NK-92 treated with Interleukin-12 subunit alpha and Interleukin-12 subunit beta, amount 100 ng/mL, for 24 hours (cell line): ENCODE data around the gene TEX35.
A peak's percentile ranks its signal among the peaks of the same experiment; 100 is the strongest.

Experiments
- DNase-seq: peaks from one replicate; lab custom pipeline; 2025; lab: John Stamatoyannopoulos, UW

Gene TEX35

DNA sequence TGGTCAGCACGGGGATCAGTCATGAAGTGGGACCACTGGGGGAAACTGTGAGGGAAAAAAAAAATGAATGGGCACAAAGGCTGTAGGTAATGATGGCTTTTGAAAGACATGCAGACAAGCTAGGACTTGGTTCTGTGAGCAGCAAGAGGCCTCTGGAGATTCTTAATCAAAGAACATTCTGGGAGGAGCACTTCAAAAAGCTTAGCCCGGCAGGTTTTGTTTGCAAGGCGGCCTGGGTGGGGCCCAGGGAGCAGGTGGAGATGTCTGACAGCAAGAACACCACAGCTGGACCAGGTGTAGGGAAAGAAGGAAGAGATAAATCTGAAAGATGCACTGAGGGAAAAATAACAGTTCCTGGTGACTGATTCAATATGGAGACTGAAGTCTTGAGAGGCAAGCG lies 6.0 kb downstream of the TEX35 start:
- DNase-seq: no peak

DNA sequence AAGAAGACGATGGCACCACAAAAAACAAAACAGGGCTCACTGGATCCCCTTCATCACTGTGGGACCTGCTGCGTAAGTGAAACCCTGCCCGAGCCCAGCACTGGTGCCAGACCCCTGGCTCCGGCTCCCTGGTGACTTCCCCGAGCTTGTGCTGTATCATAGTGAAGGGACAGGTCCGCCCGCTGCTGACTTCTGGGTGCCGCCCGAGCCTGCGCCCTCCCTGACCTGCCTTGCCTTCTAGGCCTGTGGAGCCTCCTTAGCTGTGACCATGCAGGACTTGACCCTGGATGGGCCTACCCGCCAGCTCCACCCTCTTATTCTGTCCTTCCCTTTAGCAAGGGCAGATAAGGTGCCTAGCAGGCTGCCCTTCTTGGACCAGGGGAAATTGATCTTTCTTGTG lies 7.9 kb downstream of the TEX35 start:
- DNase-seq: no peak

DNA sequence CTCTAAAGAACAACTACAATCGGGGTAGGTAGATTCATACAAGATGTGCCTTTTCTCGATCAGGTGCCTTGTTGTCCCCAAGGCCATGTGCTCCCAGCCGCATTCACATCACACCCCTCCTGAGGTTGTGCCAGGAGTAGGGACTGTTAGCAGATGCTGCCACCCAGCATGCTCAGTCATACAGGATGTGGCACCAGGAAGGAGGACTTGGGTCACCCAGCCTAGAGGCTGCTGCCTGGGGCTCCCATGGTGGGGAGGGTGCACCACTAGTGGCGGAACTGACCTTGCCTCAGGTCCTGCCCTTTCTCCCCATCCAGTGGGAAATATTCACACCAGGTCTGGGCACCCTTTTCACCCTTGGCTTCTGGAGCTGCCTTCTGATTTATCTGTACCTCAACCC lies 8.3 kb downstream of the TEX35 start:
- DNase-seq: no peak

DNA sequence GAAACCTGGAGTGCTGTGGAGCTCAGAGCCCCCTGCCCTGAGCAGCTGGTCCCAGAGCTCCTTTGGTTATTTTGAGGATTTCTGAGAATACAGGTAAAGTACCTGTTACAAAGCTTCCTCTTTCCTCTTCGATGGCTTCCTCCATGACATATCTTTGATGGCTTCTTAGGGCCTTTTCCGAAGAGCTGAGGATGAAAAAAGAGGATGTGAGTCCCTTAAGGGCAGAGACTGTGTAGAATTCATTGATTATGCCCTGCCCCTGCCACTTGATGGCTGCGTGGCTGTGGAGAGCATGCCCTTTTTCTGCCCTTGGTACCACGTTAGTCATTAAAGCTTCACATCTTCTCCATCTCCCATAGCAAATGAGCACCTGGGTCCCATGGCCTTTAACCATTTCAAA lies 14.2 kb downstream of the TEX35 start:
- no peak for DNase-seq

DNA sequence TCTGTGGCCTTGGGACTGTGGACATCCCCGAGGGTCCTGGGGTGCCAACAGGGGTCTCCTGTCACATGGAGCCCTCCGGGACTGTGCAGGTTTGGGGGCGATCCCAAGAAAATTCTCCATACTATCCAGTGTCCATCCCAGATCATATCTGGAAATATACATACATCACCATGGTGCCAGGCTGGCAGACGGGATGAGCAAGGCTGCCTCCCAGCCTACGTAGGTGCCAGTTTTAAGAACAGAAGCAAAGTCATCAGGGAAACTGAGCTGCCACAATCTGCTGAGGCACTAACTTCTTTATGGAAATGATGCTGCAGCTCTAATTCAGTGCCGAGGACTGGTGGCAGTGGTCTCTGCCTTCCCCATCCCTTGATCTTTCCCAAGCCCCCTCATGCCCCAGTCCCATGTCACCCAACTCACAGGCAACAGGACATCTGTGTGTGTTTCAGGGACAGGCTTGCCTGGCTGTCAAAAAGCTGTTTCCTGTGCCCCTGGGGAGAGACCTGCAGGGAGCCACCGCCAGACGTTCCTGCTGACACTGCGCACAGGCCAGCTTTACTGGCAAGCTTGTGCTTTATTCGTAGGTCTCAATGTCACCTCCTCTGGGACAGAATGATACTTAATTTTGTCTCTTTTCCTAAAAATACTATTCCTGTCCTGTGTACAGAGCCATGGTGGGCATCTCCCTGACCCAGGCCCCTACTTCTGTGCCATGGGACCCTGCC lies 15.5 kb downstream of the TEX35 start:
- no peak for DNase-seq

DNA sequence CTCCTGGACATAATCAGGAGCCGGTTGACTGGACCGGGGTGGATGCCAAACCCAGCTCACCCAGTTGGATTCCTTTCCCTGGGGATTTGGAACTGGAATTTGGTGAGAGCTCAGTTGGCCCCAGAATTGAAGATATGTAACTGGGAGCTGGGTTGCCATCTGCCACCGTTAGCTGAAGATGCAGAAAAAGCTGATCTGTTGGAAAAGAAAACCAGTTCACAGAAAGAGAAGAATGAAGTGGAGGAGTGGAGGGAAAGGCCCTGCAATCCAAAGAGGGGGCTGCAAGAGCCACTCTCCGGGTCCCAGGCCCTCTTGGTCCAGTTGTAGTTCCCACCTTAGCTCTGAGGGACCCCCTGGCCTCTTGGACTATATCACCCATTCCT lies 16.0 kb downstream of the TEX35 start:
- no peak for DNase-seq

DNA sequence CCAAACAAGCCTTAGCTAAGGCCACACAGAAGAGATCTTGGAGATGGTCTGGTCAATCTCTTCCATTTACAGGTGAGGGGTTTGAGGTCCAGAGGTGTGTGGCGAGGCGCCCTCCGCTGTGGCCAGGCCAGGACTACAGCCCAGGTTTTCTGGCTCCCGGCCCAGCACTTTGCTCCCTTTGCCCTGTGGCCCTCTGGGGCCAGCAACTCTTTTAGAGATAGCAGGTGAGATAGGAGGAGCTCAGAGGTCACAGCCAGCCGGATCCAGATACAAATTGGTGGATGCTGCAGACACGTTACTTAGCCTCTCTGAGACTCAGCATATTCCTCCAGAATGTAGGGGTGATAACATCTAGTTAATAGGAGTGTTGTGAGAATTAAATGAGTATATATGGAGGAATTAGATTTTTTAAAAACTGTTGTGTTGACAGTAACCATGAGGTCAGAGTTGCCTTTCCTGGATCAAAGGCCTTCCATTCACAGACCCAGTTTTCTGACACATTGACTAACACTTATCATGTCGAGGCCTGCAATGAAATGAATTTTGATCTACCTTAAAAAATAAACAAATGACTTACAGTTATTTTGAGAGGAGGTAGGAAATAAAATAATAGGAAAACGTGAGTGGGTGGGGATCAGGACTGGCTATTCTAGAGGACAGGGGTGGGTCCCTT lies 16.6 kb downstream of the TEX35 start:
- DNase-seq: no peak

DNA sequence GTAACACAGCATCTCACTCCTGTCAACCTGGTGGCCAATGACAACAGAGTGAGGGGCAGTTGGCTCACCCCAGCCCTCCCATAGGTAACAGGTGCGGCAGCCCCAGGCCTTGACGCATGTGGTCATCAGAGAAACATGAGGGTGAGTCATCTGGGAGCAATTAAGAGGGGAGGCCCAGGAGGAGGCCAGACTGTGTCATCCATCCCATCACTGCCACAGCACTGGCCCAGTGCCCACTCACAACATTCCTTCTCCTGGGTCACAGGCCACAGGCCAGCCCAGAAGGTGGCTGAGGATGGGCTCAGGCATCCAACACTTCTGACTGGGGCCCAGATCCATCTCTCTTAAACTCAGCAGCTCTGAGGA lies 17.1 kb downstream of the TEX35 start:
- no peak for DNase-seq

DNA sequence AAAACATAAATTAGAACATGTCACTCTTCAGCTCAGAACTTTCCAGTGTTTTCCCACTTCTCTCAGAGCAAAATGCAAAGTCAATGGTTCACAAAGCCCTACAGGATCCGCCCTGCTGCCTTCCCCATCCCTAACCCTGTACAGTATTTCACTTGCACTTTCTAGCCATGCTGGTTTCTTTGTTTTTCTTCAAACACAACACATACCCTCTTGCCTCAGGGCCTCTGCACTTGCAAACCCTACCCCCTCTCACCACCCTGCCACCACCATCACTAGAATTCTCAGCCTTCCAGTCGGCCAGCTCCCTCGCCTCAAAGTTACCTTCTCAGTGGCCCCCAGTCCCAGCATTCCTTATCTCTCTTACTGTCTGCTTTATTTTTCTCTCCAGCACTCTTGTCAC lies 17.6 kb downstream of the TEX35 start:
- no peak for DNase-seq

DNA sequence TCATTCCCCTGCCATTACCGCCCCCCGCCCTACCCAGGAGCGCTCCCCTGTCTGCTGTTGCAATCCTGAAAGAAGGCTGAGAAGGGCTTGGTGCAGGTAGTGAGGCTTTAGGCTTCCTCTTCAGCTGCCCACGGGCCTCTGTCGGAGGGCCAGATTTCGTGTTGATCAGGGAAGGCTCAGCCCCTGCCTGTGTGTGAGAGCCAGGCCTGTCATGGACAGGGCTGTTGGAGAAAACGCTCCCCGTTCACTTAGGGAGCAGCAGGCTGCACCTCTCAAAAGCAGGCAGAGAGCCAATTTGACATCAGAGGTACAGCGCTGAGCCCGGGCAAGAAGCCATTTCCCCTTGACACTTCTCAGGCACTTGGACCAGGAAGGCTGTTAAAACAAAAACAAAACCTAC lies 19.0 kb downstream of the TEX35 start:
- DNase-seq: no peak

DNA sequence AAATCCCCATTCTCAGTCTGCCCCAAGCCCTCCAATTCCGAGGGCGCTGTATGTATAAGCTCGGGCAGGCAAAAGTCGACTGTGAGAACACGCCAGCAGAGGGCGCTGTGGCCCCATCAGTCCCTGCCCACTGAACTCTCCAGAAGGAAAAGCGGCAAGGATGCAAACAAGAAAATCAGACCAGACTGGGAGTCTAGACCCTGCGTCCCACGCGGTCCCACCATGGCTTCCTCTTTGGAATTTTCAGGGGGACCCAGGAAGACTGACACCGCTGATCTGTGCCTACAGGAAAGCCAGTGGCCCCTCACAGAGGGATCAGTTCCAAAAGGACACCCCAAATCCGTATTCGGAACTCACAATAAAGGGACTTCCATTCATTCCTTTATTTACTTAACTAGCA lies 19.5 kb downstream of the TEX35 start:
- DNase-seq: peak; percentile 26

DNA sequence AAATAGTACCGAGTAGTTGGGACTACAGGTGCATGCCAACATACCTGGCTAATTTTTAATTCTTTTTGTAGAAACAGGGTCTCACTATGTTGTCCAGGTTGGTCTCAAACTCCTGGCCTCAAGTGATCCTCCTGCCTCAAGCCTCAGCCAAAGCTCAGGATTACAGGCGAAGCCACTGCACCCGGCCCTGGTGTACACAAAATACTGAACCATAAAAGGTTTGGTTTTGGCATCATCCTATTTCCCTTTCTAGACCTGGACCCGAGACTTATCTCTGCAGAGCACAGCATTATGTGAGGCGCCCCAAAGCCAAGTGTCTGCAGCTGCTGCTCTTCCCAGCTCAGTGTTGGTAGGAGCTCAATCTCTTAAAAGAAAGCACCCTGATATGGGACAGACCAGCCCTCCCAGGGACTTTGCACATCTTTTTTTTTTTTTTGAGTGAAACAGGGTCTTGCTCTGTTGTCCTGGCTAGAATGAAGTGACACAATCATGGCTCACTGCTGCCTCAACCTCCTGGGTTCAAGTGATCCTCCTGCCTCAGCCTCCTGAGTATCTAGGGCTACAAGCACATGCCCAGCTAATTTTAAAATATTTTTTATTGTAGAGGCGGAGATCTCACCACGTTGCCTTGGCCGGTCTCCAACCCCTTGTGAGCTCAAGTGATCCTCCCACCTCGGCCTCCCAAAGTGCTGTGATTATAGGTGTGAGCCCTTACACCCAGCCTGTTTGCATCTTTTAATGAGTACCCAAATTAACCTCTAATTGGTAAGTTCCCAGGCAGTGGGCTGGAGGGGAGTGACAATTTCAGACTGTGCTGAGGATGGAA lies 20.4 kb downstream of the TEX35 start:
- DNase-seq: no peak

DNA sequence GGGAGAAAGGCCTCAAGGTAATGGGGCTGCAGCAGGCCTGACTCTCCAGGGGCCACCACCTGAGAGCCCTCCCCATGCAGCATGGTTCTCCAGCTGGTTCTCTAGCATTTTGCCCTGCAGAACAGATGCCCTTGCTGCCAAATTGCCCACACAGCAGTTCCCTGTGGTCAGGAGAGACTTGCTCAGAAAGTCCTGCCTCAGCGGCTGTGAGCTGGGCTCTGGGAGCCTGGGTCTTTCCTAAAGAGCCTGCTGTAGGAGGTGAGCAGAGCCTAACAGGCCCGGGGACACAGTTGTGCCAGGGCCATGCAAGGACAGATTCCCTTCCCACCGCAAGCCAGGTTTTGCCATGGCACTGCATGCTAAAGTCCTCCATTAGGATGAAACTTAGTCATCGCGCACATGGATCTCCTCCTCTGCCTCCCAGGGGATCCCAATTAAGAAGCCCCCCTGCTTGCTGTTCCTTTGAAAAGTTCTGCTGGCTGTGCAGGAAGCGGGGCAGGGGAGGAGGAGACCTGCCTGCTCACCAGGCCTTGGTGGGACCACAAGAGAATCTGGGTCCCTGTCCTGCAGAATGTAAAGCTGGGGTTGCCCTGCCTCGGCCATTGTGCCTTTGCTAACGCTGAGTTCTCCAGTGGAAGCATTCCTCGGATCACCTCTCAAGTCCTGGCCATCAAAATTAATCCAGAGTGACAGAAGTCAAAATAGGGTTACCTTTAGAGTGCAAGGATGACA lies 21.4 kb downstream of the TEX35 start:
- no peak for DNase-seq

DNA sequence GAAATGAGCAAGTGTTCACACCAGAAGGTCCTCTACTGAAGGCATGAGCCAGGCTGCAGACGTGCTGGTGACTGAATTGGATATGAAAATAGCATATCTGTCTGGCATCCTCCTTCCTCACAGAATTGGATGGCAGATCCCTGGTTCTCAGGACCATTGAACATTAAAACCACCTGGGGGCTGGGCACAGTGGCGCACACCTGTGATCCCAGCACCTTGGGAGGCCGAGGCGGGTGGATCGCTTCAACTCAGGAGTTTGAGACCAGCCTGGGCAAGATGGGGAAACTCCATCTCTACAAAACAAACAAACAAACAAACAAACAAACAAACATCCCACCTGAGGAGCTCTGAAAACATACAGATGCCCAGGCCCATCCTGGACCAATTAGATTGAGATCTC lies 23.4 kb downstream of the TEX35 start:
- DNase-seq: no peak

DNA sequence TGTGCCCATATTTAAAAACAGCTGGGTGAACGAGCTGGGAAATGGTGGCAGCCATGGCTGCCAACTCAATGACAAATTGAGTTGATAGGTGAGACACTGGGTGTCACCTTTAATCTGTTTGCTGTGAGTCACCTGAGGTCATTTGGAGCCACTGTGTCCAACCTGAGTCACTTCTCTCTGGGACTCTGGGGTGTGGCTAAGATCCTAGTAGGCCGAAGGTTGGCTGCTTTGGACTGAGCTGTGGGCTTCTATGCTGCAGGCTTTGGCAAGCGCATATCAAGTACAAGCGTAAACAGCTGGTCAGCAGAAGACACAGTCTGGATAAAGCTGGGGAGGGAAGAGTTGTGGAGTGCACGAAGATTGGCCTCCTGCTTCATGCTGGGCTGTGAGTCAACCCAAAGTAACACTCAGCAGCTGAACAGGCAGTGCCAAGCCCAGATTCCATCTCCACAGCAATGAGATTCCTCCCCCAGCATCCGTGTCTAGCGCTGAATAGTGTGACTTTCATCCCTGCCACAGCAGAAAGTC lies 24.0 kb downstream of the TEX35 start:
- no peak for DNase-seq

DNA sequence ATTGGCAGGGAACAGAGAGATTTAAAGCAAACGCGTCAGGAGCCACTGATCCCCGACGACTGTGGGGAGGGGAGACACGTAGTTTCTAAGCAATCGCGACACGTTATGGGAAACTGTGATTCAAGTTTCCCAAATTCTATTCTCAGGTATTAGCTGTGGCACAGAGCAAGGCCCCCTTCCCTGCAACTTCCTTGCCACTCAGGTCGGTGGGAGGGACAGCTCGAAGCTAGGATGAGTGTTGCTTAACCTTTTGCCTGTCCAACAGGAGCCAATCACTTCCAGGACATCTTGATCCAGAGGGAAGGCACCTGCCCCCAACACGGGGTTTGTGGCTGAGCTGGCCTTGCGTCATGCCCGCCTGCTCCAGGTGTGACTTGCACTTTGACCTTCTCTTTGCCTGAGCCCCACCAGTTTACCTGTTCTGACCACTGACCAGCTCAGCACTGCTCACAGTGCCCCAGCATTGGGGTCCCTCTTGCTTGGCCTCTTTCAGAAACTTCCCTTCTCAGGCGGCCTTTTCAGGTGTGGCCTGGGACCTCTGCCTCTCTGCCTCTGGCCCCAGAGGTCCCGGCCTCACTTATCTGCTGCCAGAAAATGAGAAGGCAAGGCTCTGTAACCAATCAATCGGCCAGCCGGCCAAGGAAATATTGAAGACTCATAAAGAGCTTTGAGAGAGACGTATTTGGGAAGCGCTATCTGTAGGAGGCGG lies 24.6 kb downstream of the TEX35 start:
- DNase-seq: no peak

DNA sequence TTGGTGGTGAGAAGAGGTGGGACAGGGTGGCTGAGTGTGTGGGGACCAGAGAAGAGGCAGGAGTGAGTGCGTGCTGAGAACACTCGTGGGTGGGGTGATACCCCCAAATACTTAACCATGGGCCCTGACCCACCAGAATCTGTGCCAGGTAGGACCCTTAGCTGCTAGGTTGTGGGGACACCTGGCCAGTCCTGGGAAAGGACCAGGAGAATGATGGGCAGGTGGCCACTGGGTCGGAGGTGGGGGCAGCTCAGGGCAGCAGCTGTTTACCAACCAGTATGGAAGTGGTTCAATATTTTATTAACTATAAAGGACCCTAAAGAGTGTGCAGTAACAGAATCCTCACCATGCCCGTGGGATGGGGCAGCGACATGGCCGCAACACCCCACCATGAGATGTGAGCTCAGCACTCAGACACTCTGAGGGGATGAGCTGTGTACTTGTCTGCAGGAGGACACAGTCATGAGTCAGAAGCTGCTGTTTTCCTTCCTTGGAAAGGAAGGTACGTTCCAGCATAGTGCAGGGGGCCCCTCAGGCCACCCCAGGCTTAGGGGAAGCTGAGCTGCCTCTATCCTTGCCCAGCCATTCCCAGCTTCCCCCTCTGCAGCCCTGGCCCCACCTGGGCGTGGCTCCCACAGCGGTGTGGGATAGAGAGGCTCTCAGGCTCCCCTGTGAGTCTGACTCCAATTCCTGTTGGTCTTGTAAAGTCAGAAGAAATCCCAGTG lies 25.4 kb downstream of the TEX35 start:
- DNase-seq: no peak

DNA sequence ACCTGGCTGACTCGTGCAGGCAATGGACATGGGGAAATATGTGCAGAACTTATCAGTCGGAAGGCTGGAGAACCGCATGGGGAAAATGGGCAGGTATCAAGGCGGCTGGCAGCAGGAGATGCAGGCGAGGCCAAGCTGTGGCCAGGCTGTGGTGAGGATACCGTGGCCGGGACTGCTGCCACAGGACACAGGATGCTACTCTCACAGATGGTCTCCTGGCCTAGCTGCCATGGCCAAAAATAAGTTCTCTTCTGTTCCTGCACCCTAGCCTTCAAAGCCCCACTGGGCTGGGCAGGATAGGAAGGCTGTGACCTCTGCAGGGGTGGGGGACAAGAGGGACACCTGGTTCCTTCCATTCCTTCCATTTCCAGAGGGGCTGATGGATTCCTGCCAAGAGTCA lies 26.4 kb downstream of the TEX35 start:
- no peak for DNase-seq

DNA sequence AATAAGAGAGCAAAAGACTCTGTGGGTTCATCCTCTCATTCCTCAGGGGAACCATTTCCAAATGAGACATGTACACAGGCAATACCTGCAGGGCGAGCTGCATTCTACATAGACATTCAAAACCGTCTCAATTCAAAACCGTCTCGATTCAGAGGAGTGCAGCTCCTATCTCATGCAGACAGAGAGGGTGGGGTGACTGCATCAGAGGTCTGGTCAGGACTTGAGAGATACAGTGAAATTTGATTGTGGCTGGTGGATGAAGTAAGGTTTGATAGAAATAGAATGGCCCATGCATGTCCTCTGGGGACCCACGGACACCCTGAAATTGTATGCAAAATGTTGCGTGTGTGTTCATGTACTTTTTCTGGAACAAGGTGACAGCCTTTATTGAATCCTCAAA lies 27.3 kb downstream of the TEX35 start:
- no peak for DNase-seq

DNA sequence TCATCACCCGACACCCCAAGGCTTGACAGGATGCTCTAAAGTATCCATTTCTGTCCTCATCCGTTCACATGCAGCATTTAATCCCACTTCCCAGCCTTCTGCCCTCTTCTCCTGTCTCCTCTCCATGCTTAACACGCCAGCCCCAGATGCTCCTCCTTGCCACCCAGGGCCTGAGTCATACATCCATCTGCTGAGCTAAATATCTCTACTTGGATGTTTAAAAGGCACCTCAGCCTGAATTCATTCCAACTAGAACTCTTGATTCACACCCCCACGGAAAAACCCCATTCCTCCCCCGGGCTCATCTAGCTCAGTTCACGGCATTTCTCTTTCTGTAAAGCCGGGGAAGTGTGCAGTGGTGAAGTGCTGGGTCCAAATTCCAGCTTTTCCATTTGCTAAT lies 27.7 kb downstream of the TEX35 start:
- DNase-seq: no peak

DNA sequence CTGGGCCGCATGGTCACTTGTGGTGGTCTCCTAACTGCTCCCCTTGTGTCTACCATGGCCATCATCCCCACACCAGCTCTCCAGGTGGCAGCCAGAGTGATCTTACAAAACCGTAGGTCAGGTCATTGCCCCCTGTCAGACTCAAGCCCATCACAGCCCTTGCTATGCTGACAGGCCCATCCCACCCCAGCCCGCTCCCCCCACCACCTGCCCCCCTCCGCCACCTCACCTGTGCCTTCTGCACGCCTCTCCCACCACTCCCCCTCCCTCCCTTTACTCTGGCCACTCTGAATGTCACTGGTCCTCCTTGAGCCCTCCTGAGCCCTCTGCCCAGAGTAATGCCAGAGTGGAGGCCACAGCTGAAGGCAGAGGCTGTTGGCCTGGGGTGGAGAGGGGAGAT lies 28.5 kb downstream of the TEX35 start:
- DNase-seq: no peak
